Measurements from ENCODE around the gene FAM170B.

The FAM170B gene

DNA sequence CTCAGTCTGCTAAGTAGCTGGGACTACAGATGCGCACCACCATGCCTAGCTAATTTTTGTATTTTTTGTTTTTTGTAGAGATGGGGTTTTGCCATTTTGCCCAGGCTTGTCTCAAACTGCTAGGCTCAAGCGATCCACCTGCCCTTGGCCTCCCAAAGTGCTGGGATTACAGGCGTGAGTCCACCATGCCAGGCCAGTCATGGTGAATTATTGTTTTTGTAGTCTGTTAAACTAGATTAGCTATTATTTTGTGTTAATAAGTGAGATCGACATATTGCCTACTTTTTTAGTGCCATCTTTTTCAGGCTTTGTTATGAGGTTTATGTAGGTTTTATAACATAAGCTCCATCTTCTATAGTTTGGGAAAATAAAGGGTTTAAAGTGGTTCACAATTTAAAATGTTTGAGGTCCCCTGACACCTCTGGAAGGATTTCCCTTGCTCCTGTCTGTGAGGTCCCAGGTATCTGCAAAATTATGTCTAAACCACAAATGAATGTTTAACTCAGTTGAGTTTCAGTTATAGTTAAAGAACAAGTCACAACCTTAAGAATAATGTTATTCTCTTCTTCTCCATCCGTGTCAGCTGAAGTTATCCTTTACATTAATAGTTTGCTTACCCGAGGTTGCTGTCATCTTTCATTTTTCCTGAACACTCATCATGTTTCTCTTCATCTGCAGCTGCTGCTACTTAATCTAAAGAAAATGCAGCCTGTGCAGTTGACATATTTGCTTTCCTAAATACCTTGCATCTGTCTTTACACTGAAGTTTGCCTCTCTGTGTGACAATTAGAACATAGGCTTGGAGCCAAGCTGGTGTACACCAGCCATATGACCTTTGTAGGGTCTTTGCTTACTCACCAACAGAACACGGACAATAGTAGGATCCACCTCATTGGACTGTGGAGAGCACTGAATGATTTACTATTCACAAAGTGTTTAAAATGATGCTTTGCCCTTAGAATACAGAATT is 9.6 kb downstream of the FAM170B start:
- DNase-seq (ENCODE audit: low read depth, low spot score) = no peak

GRCh38 chr10:49120911-49121310 is 12.9 kb downstream of the FAM170B start:
- DNase-seq (ENCODE audit: low read depth, low spot score) = no peak

DNA sequence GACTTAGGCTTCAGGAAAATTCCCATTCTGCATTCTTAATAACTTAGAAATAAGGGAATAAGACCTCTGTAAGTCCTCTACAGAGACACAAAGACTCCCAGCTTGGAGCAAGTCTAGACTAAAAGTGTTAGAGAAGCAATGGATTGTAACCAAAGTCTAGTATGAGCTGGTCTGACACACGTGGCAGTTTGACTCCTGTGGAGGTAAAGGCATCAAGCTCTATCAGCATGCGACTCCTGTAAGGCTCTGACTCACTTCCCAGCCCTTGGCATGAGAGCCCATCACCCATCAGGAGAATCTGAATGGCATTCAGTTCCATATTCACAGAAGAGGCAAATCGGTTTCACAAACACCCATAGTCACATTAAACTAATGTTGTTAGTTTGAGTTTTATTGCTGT is 14.1 kb downstream of the FAM170B start:
- no peak for DNase-seq (ENCODE audit: low read depth, low spot score)

DNA sequence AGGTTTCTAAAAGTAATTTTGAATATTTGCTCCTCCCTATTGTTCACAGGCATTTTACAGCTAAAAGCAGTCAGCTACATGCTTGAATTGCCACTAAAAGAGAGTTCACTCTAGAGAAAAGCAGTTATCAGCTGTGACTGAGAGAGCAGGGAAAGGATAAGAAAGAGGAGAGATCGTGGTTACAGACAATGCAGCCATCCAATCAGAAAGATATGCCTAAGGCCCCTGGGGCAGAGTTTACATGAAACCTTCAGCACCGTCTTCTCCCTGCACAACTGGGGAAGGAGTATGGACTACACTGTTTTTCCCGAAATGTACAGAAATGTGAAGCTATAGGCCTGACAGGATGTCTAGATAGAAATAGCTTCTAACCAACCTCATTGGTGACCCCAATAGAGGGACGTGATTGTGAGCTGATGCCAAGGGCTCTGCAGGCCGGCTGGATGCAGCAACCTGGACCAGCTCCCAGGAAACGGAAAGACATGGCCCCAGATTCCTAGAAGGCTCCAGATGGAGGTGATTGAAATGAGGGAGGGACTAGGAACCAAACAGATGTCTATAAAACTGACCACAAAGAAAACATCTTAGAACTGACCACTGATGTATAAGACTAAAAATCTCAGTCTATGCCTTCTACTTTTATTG is 15.3 kb downstream of the FAM170B start:
- DNase-seq (ENCODE audit: low read depth, low spot score) = no peak

GRCh38 chr10:49117376-49118070 is 16.3 kb downstream of the FAM170B start:
- no peak for DNase-seq (ENCODE audit: low read depth, low spot score)

DNA sequence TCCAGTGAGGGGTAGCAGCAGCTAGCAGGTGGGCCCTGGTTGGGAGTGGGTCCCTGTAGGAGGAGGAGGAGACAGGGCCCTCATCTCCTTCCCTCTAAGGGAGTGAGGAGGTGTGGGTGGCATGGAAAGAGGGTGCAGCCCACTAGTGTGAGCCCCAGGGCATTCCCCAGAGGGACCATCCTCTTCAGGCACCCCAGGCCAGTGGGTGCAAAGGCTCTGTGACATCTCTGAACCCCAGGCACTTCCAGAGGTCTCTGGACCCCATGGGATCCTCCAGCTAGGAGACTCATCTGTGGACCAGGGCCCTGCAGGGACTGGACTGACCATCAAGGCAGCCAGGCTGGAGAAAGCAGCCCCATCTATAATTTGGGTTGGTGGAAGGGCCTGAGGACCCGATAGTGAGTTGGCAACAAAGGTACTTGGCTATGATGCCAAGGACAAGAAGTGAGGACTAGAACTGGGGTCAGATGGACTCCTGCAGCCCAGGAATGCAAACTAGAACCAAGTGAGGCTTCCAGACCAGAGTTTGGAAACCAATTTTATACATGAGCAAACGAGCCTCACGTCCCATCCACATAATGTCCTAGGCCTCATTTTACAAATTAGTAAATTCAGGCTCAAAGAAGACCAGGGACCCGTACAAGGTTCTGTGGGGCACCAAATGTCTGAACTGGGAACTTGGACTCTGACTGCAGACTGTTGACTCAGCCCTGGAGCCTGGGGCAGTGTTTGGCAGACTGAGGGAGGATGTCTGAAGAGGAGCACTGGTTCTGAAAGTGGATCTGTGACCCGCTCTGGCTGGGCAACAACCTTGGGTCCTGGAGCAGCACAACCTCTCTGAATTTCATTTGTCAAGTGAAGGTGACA is 17.1 kb downstream of the FAM170B start:
- DNase-seq (ENCODE audit: low read depth, low spot score) = no peak

- no peak for DNase-seq (ENCODE audit: low read depth, low spot score)
Measured at GRCh38 chr10:49115796-49116508, 17.9 kb downstream of the FAM170B start.

- DNase-seq (ENCODE audit: low read depth, low spot score) = no peak
Measured at GRCh38 chr10:49115015-49115795, 18.6 kb downstream of the FAM170B start, which contains the start of gene VSTM4. TSS of gene VSTM4 (minus strand) at chr10:49115522. CDS start at chr10:49115485, 37 bp downstream.

DNA sequence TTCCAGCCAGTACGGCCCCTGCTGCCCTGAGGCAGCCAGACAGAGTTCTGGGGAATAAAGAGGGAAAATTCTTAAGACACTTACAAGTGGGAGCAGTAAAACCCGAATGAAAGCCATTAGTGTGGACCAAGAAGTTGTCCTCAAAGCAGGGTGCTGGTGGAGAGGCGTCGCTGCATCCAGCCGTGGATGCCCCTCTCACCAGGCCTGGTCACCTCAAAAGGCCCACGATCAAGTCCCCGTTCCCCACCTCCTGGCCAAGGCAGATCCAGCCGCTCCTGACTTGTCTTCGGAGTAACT is 19.2 kb downstream of the FAM170B start:
- no peak for DNase-seq (ENCODE audit: low read depth, low spot score)

- no peak for DNase-seq (ENCODE audit: low read depth, low spot score)
Measured at GRCh38 chr10:49113741-49114141, 20.1 kb downstream of the FAM170B start.

DNA sequence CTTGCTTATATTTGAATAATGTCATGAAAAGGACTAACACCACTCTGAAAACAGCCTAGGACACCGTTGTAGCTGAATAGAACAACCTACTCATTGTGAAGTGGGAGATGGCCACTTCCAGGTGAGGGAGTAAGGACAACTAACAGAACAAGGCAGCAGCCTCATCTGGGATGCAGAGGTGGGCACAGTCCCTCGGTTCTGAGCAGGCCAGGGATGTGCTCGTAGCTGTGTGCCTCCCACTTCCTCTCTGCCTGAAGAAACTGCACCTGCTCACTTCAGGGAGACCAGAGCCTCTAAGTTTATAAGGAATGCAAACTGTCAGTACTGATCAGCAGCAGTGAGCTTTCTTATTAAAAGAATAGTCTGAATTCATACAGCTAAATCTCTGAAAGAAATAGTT is 21.0 kb downstream of the FAM170B start:
- DNase-seq (ENCODE audit: low read depth, low spot score) = no peak

DNA sequence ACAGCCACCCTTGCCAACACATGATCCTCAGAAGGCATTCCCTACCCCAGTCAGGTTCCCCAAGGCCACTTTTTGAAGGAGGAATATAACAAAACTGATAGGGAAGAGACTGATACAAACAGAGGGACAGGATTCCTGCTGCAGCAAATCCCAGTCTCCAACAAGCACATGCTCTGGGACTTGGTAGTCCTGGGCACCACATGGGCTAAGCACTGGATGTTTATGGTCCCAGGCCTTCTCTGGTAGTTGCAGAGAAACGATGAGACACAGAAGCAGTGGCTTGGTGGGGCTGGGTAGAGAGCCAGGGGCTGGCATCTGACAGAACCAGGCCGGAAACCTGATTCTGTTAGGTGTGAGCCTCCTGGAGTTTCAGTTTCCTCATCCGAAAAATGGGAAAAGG is 21.7 kb downstream of the FAM170B start:
- no peak for DNase-seq (ENCODE audit: low read depth, low spot score)

DNA sequence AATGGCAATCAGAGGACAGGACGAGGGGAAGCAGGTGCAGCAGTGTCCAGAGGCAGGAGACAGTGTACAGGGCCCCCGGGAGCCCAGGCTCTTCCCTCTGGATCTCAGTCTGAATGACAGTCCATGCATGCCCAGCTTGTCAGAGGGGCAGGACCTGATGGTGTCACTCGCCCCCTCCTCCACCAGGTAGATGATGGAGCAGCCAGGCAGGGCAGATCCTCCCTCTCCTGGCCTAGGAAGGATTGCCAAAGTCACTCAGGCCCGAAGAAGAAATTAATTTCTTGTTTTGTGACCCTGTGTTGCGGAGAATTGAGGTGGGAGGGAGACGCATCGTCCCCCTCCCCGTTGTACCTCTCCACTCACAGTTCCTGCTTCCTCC is 22.5 kb downstream of the FAM170B start:
- no peak for DNase-seq (ENCODE audit: low read depth, low spot score)

DNA sequence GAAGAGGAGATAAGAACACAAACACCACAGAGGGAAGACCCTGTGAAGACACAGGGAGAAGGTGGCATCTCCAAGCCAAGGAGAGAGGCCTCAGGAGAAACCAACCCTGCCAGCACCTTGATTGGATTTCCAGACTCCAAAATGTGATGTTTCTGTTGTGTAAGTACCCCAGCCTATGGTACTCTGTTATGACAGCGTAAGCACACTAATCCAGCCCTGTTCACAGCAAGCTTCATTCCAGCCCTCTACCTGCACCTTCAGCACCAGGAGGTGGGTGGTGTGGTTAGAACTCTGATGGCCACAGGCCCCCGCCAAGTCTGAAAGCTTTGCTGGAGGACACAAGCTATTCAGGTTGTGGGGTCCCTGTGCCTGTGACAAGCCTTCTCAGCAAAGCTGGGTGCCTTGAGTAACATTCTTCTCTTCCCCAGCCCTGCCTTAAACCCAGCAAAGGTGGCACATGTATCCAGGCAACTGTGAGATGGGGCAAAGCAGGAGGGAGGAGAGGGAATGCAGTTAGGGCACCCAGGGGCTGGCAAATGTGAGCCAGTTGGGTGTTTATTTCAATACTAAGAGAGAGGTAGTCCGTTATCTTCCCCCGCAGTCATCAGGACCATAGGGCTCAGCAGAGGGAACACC is 23.0 kb downstream of the FAM170B start:
- no peak for DNase-seq (ENCODE audit: low read depth, low spot score)

- DNase-seq (ENCODE audit: low read depth, low spot score) = peak; percentile 71
Measured at GRCh38 chr10:49109669-49110340, 24.0 kb downstream of the FAM170B start.

DNA sequence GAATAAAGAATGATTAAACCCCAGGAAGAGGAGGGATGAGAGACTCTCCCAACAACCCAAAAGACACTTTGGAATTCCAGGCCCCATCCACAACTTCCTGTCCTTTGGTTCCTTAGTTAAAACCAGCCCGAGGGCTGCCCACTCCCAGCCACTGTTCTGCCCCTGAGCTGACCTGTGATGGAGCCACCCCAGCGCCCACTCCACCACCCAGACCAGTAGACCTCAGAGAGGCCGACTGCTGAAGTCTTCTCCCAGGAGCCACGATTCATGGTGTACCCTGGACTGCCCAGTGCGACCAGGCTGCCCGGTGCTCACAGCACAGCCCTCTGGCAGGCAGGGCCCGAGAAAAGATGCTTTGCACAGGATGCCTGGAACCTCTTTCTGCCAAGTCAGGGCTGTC is 25.2 kb downstream of the FAM170B start:
- DNase-seq (ENCODE audit: low read depth, low spot score) = no peak

DNA sequence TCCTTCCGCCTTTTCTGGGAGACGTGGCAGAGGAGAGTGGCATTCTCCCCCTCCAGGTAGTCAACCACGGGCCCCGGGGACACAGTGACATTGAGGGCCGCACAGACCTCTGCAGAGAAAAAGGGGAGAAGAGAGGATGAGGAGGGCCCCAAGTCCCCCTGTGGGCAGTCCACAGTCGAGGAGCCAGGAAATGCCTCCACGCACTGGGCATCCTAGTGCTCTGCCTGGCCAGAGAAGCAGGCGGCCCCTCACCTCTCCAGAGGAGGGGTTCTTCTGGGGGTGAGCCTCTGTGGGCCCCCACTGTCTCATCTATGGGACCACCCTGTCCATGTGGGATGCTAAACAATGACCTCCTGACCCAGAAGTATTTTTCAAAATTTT is 25.9 kb downstream of the FAM170B start:
- no peak for DNase-seq (ENCODE audit: low read depth, low spot score)

GRCh38 chr10:49107111-49107886 is 26.5 kb downstream of the FAM170B start:
- no peak for DNase-seq (ENCODE audit: low read depth, low spot score)

Measured in smooth muscle cell of the brain vasculature (primary cell).